ENCODE measurements around the gene ERF.

The ERF gene

DNA sequence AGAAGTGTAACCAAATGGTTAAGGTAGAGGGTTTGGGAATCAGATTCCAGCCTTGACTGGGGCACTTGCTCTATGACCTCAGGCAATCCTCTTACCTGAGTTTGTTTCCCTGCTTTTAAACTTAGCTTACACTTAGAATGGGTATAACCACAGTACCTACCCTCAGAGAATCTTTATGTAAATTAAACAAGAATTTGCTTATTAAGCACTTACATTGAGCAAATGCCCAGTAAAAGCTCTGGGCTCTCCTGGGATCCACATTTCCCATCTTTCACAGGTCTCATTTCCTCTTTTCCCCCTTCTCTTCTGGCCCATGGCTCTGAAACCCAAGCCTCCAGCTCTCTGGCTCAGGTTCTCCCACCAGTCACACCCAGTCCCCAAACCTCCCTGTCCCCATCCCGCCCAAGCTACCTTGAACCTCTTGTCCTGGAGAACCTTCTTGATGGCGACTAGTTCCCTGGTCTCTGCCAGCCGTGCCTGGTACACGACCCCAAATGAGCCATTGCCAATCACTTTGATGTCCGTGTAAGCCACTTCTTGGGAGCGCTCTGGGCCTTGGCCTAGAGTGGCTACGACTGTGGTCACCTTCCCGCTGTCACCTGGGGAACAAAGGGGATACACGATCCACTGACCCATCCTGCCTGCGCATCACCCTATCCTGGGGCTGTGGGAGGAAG lies 15.2 kb downstream of the ERF start:
- TF ChIP-seq, protein P1, sequence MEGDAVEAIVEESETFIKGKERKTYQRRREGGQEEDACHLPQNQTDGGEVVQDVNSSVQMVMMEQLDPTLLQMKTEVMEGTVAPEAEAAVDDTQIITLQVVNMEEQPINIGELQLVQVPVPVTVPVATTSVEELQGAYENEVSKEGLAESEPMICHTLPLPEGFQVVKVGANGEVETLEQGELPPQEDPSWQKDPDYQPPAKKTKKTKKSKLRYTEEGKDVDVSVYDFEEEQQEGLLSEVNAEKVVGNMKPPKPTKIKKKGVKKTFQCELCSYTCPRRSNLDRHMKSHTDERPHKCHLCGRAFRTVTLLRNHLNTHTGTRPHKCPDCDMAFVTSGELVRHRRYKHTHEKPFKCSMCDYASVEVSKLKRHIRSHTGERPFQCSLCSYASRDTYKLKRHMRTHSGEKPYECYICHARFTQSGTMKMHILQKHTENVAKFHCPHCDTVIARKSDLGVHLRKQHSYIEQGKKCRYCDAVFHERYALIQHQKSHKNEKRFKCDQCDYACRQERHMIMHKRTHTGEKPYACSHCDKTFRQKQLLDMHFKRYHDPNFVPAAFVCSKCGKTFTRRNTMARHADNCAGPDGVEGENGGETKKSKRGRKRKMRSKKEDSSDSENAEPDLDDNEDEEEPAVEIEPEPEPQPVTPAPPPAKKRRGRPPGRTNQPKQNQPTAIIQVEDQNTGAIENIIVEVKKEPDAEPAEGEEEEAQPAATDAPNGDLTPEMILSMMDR (IDR thresholded peaks at IDR 0.05; ENCODE audit: low read depth, low read length, missing control alignments): no peak
- H3K4me3 ChIP-seq (ENCODE audit: low read depth, low read length): no peak overlapping the region
- H3K36me3 ChIP-seq (replicated peaks): peaks cover 30% of the 10 kb centered on the region
- no peaks in the 10 kb centered on the region for H3K27me3 ChIP-seq (replicated peaks)
- DNase-seq: no peak
- in situ Hi-C loops (cut with HindIII; ENCODE audit: low pct_ligation_motif_present, low sequenced_read_pairs): no loop called here
- H3K27ac ChIP-seq: no peak overlapping the region

GRCh38 chr19:42235181-42235580 lies 19.7 kb downstream of the ERF start:
- DNase-seq: no peak
- TF ChIP-seq, protein P1 (IDR thresholded peaks at IDR 0.05; ENCODE audit: low read depth, low read length, missing control alignments): no peak
- Histone ChIP-seq H3K27ac (no peak overlapping the region), H3K36me3 (replicated peaks) (peaks cover 69% of the 10 kb centered on the region), H3K4me3 (ENCODE audit: low read depth, low read length) (no peak overlapping the region), H3K27me3 (replicated peaks) (no peaks in the 10 kb centered on the region)
- in situ Hi-C loops (cut with HindIII; ENCODE audit: low pct_ligation_motif_present, low sequenced_read_pairs): no loop called here

GRCh38 chr19:42234364-42234763 lies 20.6 kb downstream of the ERF start:
- in situ Hi-C loops (cut with HindIII; ENCODE audit: low pct_ligation_motif_present, low sequenced_read_pairs): no loop called here
- Histone ChIP-seq H3K27me3 (replicated peaks) (no peaks in the 10 kb centered on the region), H3K36me3 (replicated peaks) (peaks cover 72% of the 10 kb centered on the region), H3K4me3 (ENCODE audit: low read depth, low read length) (no peak overlapping the region), H3K27ac (no peak overlapping the region)
- DNase-seq: no peak
- TF ChIP-seq, protein P1 (IDR thresholded peaks at IDR 0.05; ENCODE audit: low read depth, low read length, missing control alignments): no peak

GRCh38 chr19:42233678-42234292 lies 21.1 kb downstream of the ERF start:
- Histone ChIP-seq H3K36me3 (replicated peaks) (peaks cover 76% of the 10 kb centered on the region), H3K4me3 (ENCODE audit: low read depth, low read length) (no peak overlapping the region), H3K27me3 (replicated peaks) (no peaks in the 10 kb centered on the region)

GRCh38 chr19:42233106-42233505 lies 21.8 kb downstream of the ERF start:
- Histone ChIP-seq H3K27me3 (replicated peaks) (no peaks in the 10 kb centered on the region), H3K27ac (no peak overlapping the region), H3K4me3 (ENCODE audit: low read depth, low read length) (no peak overlapping the region), H3K36me3 (replicated peaks) (peaks cover 82% of the 10 kb centered on the region)
- in situ Hi-C loops (cut with HindIII; ENCODE audit: low pct_ligation_motif_present, low sequenced_read_pairs): no loop called here
- TF ChIP-seq, protein P1 (IDR thresholded peaks at IDR 0.05; ENCODE audit: low read depth, low read length, missing control alignments): no peak
- no peak for DNase-seq

More at GRCh38 chr19:42233678-42234292, 21.1 kb downstream of the ERF start:
- no peak for DNase-seq
- TF ChIP-seq, protein P1 (IDR thresholded peaks at IDR 0.05; ENCODE audit: low read depth, low read length, missing control alignments): no peak
- no peak overlapping the region for H3K27ac ChIP-seq
- in situ Hi-C loops (cut with HindIII; ENCODE audit: low pct_ligation_motif_present, low sequenced_read_pairs): no loop called here

Data from brain microvascular endothelial cell (primary cell).